Measurements from ENCODE around the gene NEDD4L.

The NEDD4L gene

GRCh38 chr18:58302811-58303210 lies 258.8 kb downstream of the NEDD4L start:
- no peak overlapping the region for H3K27ac Mint-ChIP-seq
- no peak for DNase-seq (ENCODE audit: low spot score)
- H3K9me3 Mint-ChIP-seq = no peaks in the 10 kb centered on the region
- peak overlapping the region; percentile 19 for H3K4me3 Mint-ChIP-seq
- peaks cover 22% of the 10 kb centered on the region for H3K27me3 Mint-ChIP-seq (ENCODE audit: low read depth)
- peaks cover 13% of the 10 kb centered on the region for H3K4me1 Mint-ChIP-seq (ENCODE audit: low read depth)
- peaks cover 3% of the 10 kb centered on the region for H3K36me3 Mint-ChIP-seq (ENCODE audit: low read depth)

GRCh38 chr18:58303363-58303762 lies 259.3 kb downstream of the NEDD4L start:
- Mint-ChIP-seq H3K36me3 (ENCODE audit: low read depth) (peaks cover 3% of the 10 kb centered on the region), H3K9me3 (no peaks in the 10 kb centered on the region), H3K27ac (peak overlapping the region; percentile 1), H3K4me3 (peak overlapping the region; percentile 19), H3K27me3 (ENCODE audit: low read depth) (peaks cover 22% of the 10 kb centered on the region), H3K4me1 (ENCODE audit: low read depth) (peaks cover 12% of the 10 kb centered on the region)
- DNase-seq (ENCODE audit: low spot score) = peak; percentile 18

GRCh38 chr18:58305792-58306191 lies 261.8 kb downstream of the NEDD4L start:
- peaks cover 15% of the 10 kb centered on the region for H3K4me1 Mint-ChIP-seq (ENCODE audit: low read depth)

GRCh38 chr18:58307441-58307840 lies 263.4 kb downstream of the NEDD4L start:
- H3K27me3 Mint-ChIP-seq (ENCODE audit: low read depth) = peaks cover 21% of the 10 kb centered on the region
- H3K36me3 Mint-ChIP-seq (ENCODE audit: low read depth) = peaks cover 3% of the 10 kb centered on the region

More at GRCh38 chr18:58305792-58306191, 261.8 kb downstream of the NEDD4L start:
- DNase-seq (ENCODE audit: low spot score) = no peak
- peaks cover 3% of the 10 kb centered on the region for H3K36me3 Mint-ChIP-seq (ENCODE audit: low read depth)
- no peak overlapping the region for H3K27ac Mint-ChIP-seq
- H3K9me3 Mint-ChIP-seq = no peaks in the 10 kb centered on the region
- H3K4me3 Mint-ChIP-seq = no peak overlapping the region
- peaks cover 20% of the 10 kb centered on the region for H3K27me3 Mint-ChIP-seq (ENCODE audit: low read depth)

GRCh38 chr18:58308463-58308862 lies 264.4 kb downstream of the NEDD4L start:
- Mint-ChIP-seq H3K9me3 (no peaks in the 10 kb centered on the region), H3K4me1 (ENCODE audit: low read depth) (peaks cover 16% of the 10 kb centered on the region), H3K36me3 (ENCODE audit: low read depth) (peaks cover 3% of the 10 kb centered on the region), H3K4me3 (no peak overlapping the region), H3K27ac (no peak overlapping the region), H3K27me3 (ENCODE audit: low read depth) (peaks cover 18% of the 10 kb centered on the region)
- DNase-seq (ENCODE audit: low spot score) = no peak

More at GRCh38 chr18:58307441-58307840, 263.4 kb downstream of the NEDD4L start:
- Mint-ChIP-seq H3K27ac (no peak overlapping the region), H3K4me1 (ENCODE audit: low read depth) (peaks cover 21% of the 10 kb centered on the region), H3K9me3 (no peaks in the 10 kb centered on the region), H3K4me3 (no peak overlapping the region)
- DNase-seq (ENCODE audit: low spot score) = no peak

- Mint-ChIP-seq H3K27me3 (ENCODE audit: low read depth) (peaks cover 14% of the 10 kb centered on the region), H3K36me3 (ENCODE audit: low read depth) (peaks cover 3% of the 10 kb centered on the region), H3K4me3 (no peak overlapping the region), H3K9me3 (no peaks in the 10 kb centered on the region), H3K27ac (no peak overlapping the region), H3K4me1 (ENCODE audit: low read depth) (peaks cover 11% of the 10 kb centered on the region)
- DNase-seq (ENCODE audit: low spot score) = no peak
Measured at GRCh38 chr18:58309099-58309498, 265.1 kb downstream of the NEDD4L start.

GRCh38 chr18:58309610-58310239 lies 265.7 kb downstream of the NEDD4L start:
- Mint-ChIP-seq H3K9me3 (no peaks in the 10 kb centered on the region), H3K27me3 (ENCODE audit: low read depth) (peaks cover 14% of the 10 kb centered on the region), H3K27ac (no peak overlapping the region), H3K4me1 (ENCODE audit: low read depth) (peaks cover 11% of the 10 kb centered on the region), H3K36me3 (ENCODE audit: low read depth) (peaks cover 3% of the 10 kb centered on the region), H3K4me3 (no peak overlapping the region)
- no peak for DNase-seq (ENCODE audit: low spot score)

- Mint-ChIP-seq H3K4me1 (ENCODE audit: low read depth) (peaks cover 11% of the 10 kb centered on the region), H3K4me3 (peak overlapping the region; percentile 6), H3K36me3 (ENCODE audit: low read depth) (peaks cover 3% of the 10 kb centered on the region), H3K9me3 (no peaks in the 10 kb centered on the region), H3K27me3 (ENCODE audit: low read depth) (peaks cover 14% of the 10 kb centered on the region), H3K27ac (no peak overlapping the region)
- DNase-seq (ENCODE audit: low spot score) = no peak
Measured at GRCh38 chr18:58310517-58310916, 266.5 kb downstream of the NEDD4L start.

GRCh38 chr18:58311390-58311789 lies 267.4 kb downstream of the NEDD4L start:
- no peaks in the 10 kb centered on the region for H3K9me3 Mint-ChIP-seq
- H3K4me3 Mint-ChIP-seq = peak overlapping the region; percentile 38
- peaks cover 14% of the 10 kb centered on the region for H3K27me3 Mint-ChIP-seq (ENCODE audit: low read depth)
- DNase-seq (ENCODE audit: low spot score) = no peak
- peaks cover 11% of the 10 kb centered on the region for H3K4me1 Mint-ChIP-seq (ENCODE audit: low read depth)
- H3K36me3 Mint-ChIP-seq (ENCODE audit: low read depth) = no peaks in the 10 kb centered on the region
- H3K27ac Mint-ChIP-seq = no peak overlapping the region

- no peak for DNase-seq (ENCODE audit: low spot score)
- H3K36me3 Mint-ChIP-seq (ENCODE audit: low read depth) = no peaks in the 10 kb centered on the region
- peaks cover 13% of the 10 kb centered on the region for H3K4me1 Mint-ChIP-seq (ENCODE audit: low read depth)
Measured at GRCh38 chr18:58313491-58314032, 269.5 kb downstream of the NEDD4L start.

GRCh38 chr18:58314284-58314683 lies 270.3 kb downstream of the NEDD4L start:
- Mint-ChIP-seq H3K4me3 (no peak overlapping the region), H3K36me3 (ENCODE audit: low read depth) (no peaks in the 10 kb centered on the region), H3K4me1 (ENCODE audit: low read depth) (peaks cover 13% of the 10 kb centered on the region), H3K27ac (no peak overlapping the region), H3K9me3 (no peaks in the 10 kb centered on the region), H3K27me3 (ENCODE audit: low read depth) (peaks cover 14% of the 10 kb centered on the region)
- no peak for DNase-seq (ENCODE audit: low spot score)

More at GRCh38 chr18:58313491-58314032, 269.5 kb downstream of the NEDD4L start:
- Mint-ChIP-seq H3K9me3 (no peaks in the 10 kb centered on the region), H3K27ac (no peak overlapping the region), H3K27me3 (ENCODE audit: low read depth) (peaks cover 14% of the 10 kb centered on the region), H3K4me3 (no peak overlapping the region)

GRCh38 chr18:58315041-58315440 lies 271.0 kb downstream of the NEDD4L start:
- no peaks in the 10 kb centered on the region for H3K36me3 Mint-ChIP-seq (ENCODE audit: low read depth)
- H3K4me1 Mint-ChIP-seq (ENCODE audit: low read depth) = peaks cover 11% of the 10 kb centered on the region
- DNase-seq (ENCODE audit: low spot score) = no peak
- peaks cover 11% of the 10 kb centered on the region for H3K27me3 Mint-ChIP-seq (ENCODE audit: low read depth)
- no peaks in the 10 kb centered on the region for H3K9me3 Mint-ChIP-seq
- H3K4me3 Mint-ChIP-seq = no peak overlapping the region
- H3K27ac Mint-ChIP-seq = no peak overlapping the region

- no peaks in the 10 kb centered on the region for H3K36me3 Mint-ChIP-seq (ENCODE audit: low read depth)
- peaks cover 7% of the 10 kb centered on the region for H3K4me1 Mint-ChIP-seq (ENCODE audit: low read depth)
Measured at GRCh38 chr18:58315739-58316215, 271.8 kb downstream of the NEDD4L start.

GRCh38 chr18:58316396-58317342 lies 272.6 kb downstream of the NEDD4L start:
- no peaks in the 10 kb centered on the region for H3K9me3 Mint-ChIP-seq
- H3K4me3 Mint-ChIP-seq = no peak overlapping the region
- no peaks in the 10 kb centered on the region for H3K36me3 Mint-ChIP-seq (ENCODE audit: low read depth)
- H3K4me1 Mint-ChIP-seq (ENCODE audit: low read depth) = peaks cover 2% of the 10 kb centered on the region
- H3K27me3 Mint-ChIP-seq (ENCODE audit: low read depth) = peaks cover 6% of the 10 kb centered on the region
- H3K27ac Mint-ChIP-seq = no peak overlapping the region
- DNase-seq (ENCODE audit: low spot score) = no peak

More at GRCh38 chr18:58315739-58316215, 271.8 kb downstream of the NEDD4L start:
- Mint-ChIP-seq H3K4me3 (no peak overlapping the region), H3K27me3 (ENCODE audit: low read depth) (peaks cover 9% of the 10 kb centered on the region), H3K27ac (no peak overlapping the region), H3K9me3 (no peaks in the 10 kb centered on the region)
- no peak for DNase-seq (ENCODE audit: low spot score)
